Measurements from ENCODE around the gene FGF1. TPM values are rescaled to one million over a fixed set of nuclear protein-coding genes. Genes with fewer than 3 reads are reported as not detected.
"Not testable (repeated sequence)": the region's sequence is repeated elsewhere in the genome, so short reads cannot be mapped to it uniquely, and the experiment has no call there.

The FGF1 gene
- total RNA-seq, 4 donors from 2014 or later: 0.81 to 1.3 (median 1.2) TPM

GRCh38 chr5:142654578-142655058 lies 31.3 kb downstream of the FGF1 start:
- Histone ChIP-seq H3K9me3 (no peaks in the 10 kb centered on the region), H3K4me1 (peaks cover 0 to 4% of the 10 kb centered on the region in 2 donors), H3K36me3 (no peaks in the 10 kb centered on the region), H3K27me3 (no peaks in the 10 kb centered on the region), H3K4me3 (replicated peaks in 1 of 3) (no peak overlapping the region), H3K27ac (no peak overlapping the region)
- TF ChIP-seq POLR2A (IDR thresholded peaks at IDR 0.05) (no peak), CTCF (IDR thresholded peaks at IDR 0.05) (no peak)
- 67 to 72% methylated on average over 6 to 7 of the region's 8 CpGs for WGBS, 2 donors
- DNase-seq: no peak
- intact Hi-C loops (cut with DNase I): loop anchor here (5.0 kb wide), 2 partner anchors 43 to 233 kb away; no protein-coding TSS in a partner anchor

GRCh38 chr5:142653321-142653720 lies 32.6 kb downstream of the FGF1 start:
- peaks cover 0 to 4% of the 10 kb centered on the region in 2 donors for H3K4me1 ChIP-seq
- H3K4me3 ChIP-seq (replicated peaks in 1 of 3): no peak overlapping the region
- H3K27me3 ChIP-seq: no peaks in the 10 kb centered on the region
- WGBS, 2 donors: 95% methylated on average over 7 of the region's 7 CpGs
- intact Hi-C loops (cut with DNase I): no loop called here
- H3K36me3 ChIP-seq: no peaks in the 10 kb centered on the region
- DNase-seq: no peak
- TF ChIP-seq POLR2A (IDR thresholded peaks at IDR 0.05): no peak
- TF ChIP-seq CTCF (IDR thresholded peaks at IDR 0.05): no peak
- no peaks in the 10 kb centered on the region for H3K9me3 ChIP-seq
- no peak overlapping the region for H3K27ac ChIP-seq

- Histone ChIP-seq H3K36me3 (no peaks in the 10 kb centered on the region), H3K4me3 (replicated peaks in 1 of 3) (no peak overlapping the region), H3K9me3 (no peaks in the 10 kb centered on the region), H3K27me3 (no peaks in the 10 kb centered on the region), H3K4me1 (peaks cover 0 to 4% of the 10 kb centered on the region in 2 donors), H3K27ac (no peak overlapping the region)
- WGBS, 2 donors: 84 to 89% methylated on average over 9 to 10 of the region's 10 CpGs
- TF ChIP-seq POLR2A (IDR thresholded peaks at IDR 0.05) (no peak), CTCF (IDR thresholded peaks at IDR 0.05) (no peak)
- no peak for DNase-seq
- intact Hi-C loops (cut with DNase I): no loop called here
Measured at GRCh38 chr5:142652563-142652962, 33.3 kb downstream of the FGF1 start.

GRCh38 chr5:142650881-142651280 lies 35.0 kb downstream of the FGF1 start:
- DNase-seq: no peak
- Histone ChIP-seq H3K27me3 (no peaks in the 10 kb centered on the region), H3K9me3 (no peaks in the 10 kb centered on the region), H3K27ac (no peak overlapping the region), H3K4me3 (replicated peaks in 1 of 3) (no peak overlapping the region), H3K36me3 (no peaks in the 10 kb centered on the region), H3K4me1 (peaks cover 0 to 3% of the 10 kb centered on the region in 2 donors)
- no peak for TF ChIP-seq CTCF (IDR thresholded peaks at IDR 0.05)
- WGBS, 2 donors: 72 to 78% methylated on average over 8 of the region's 8 CpGs
- intact Hi-C loops (cut with DNase I): no loop called here

- intact Hi-C loops (cut with DNase I): no loop called here
- TF ChIP-seq POLR2A (IDR thresholded peaks at IDR 0.05): no peak
- no peak for TF ChIP-seq CTCF (IDR thresholded peaks at IDR 0.05)
- no peaks in the 10 kb centered on the region for H3K9me3 ChIP-seq
- 93% methylated on average over 3 of the region's 3 CpGs for WGBS, 2 donors
- H3K4me1 ChIP-seq: peaks cover 0 to 4% of the 10 kb centered on the region in 2 donors
- no peak overlapping the region for H3K27ac ChIP-seq
- no peaks in the 10 kb centered on the region for H3K27me3 ChIP-seq
- no peak for DNase-seq
- no peaks in the 10 kb centered on the region for H3K36me3 ChIP-seq
- H3K4me3 ChIP-seq (replicated peaks in 1 of 3): no peak overlapping the region
Measured at GRCh38 chr5:142650060-142650459, 35.8 kb downstream of the FGF1 start.

- H3K36me3 ChIP-seq; H3K4me3 ChIP-seq (replicated peaks in 1 of 3); H3K27me3 ChIP-seq; DNase-seq; H3K9me3 ChIP-seq; intact Hi-C loops (cut with DNase I); H3K27ac ChIP-seq: not testable (repeated sequence)
- 91 to 95% methylated on average over 3 of the region's 3 CpGs for WGBS, 2 donors
- peaks cover 0 to 10% of the 10 kb centered on the region in 2 donors for H3K4me1 ChIP-seq
Measured at GRCh38 chr5:142648108-142648507, 37.8 kb downstream of the FGF1 start.
